GM21737 (cell line): ENCODE measurements around the gene PSMD6.

Experiments used
- ATAC-seq: cut with Tn5 transposase; IDR thresholded peaks from one replicate; pipeline ENCODE4 v1.9.1; 2021; ENCODE audit warnings: mild to moderate bottlenecking, moderate library complexity; ENCODE audit not compliant: unreplicated experiment

Gene PSMD6

DNA sequence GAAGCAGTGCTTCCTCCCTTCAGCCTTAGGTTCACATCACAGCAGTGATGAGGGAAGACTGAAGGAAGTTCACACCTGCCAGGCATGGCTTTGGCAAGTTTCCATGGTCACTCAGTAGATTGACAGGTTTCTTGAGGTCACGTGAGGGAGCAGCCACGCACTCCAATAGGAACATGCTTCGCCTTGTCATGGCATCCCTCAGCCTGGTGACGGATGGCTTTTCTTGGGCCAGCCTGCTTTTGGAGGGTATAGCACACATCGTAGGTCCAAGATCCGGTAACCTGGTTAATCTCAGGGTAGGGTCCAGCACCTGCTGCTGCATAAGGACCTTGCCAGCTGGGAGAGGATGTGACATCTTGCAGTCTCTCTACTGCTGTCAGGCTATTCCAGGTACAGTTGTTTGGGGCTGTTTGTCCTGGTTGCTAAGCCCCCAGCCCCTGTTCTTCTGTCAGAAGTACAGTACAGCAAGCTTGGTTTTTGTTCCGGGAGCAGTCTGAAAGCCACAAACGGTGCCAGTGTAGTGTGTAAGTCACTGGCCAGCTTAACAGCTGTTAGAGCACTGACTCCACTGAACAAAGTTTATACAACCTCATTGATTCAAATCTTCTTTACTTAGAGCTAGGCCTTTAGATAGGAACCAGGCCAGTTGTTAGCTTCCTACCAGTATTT lies 42.3 kb downstream of the PSMD6 start:
- ATAC-seq, result no peak

DNA sequence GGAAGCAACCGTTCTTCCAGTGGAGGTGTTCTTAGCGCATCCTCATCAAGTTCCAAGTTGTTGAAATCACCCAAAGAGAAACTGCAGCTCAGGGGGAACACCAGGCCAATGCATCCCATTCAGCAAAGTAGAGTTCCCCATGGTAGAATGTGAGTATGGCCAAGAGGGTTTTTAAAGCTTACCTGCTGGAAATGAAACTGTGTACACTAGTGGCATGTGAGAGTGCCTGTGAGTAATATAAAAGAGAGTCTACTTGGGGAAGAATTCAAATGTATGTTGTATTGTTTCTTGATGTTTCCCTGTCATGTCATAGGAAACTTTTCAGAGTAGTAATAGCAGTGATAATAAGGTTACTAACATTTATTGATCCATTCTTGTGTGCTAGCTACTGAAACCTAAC lies 43.3 kb downstream of the PSMD6 start:
- no peak for ATAC-seq

DNA sequence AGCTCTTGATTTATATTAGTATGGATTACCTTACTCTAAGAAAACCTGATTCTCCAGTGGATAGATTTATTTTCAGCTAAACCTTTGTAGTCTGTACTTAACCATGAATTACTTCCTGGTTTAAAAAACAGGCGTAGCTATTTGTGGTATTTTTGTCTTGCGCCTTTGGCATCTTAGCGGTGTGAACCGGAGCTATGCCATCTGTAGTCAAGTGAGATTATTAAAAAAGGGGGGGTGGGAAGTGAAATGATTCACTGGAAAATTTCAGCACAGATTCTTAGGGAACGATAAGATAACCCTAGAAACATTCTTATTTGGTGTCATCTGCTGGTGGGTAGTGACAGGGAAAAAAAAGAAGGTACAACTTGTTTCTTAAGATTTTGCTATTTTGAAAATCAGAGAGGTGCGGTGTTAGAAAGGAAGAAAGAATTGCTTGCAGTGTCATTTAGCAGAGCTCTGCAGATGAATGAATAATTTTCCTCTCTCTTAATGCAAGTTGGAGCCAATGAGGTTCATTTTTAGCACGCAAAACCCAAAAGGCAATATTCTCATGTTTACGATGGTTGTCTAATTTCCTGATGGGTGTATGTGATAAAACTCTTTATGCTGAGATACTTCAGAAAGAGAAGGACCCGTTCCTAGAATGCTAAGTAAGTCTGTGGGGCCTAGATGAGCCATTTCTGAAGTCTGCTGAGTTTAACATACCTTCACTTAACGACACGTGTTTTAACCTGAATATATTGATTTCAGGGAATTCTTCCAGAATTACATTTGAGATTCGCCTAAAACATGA lies 44.0 kb downstream of the PSMD6 start:
- no peak for ATAC-seq

DNA sequence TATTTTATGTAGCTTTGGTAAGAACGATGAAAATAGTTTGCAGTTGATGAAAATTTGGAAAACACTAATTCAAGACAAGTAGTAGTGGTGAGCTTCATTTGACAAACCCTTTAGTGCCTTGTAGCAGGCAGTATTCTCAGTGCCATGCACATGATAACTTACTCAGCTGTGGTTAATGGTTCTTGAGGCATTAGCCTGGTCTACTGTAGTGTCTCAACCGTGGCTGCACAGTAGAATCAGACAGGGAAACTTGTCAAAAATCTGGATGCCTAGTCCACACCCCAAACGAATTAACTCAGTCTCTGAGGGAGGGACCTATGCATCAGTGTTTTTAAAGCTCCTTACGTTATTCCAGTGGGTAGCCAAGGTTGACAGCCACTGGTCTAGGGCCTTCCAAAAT lies 45.4 kb downstream of the PSMD6 start:
- no peak for ATAC-seq

DNA sequence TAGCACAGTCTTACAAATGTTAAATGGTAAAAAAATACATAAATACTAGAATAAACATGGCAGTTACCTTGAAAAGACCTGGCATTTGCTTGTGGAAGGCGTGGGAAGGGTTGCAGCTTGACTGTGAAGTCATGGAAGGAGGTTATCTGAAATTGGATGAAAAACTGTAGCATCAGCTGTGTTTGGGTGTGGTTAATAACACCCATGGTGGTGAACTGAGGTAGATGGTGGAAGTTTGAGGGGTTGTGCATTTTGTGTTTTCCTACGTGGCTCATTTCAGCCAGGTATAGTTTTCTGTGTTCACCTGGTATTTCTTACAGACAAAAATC lies 46.5 kb downstream of the PSMD6 start:
- ATAC-seq, result no peak

DNA sequence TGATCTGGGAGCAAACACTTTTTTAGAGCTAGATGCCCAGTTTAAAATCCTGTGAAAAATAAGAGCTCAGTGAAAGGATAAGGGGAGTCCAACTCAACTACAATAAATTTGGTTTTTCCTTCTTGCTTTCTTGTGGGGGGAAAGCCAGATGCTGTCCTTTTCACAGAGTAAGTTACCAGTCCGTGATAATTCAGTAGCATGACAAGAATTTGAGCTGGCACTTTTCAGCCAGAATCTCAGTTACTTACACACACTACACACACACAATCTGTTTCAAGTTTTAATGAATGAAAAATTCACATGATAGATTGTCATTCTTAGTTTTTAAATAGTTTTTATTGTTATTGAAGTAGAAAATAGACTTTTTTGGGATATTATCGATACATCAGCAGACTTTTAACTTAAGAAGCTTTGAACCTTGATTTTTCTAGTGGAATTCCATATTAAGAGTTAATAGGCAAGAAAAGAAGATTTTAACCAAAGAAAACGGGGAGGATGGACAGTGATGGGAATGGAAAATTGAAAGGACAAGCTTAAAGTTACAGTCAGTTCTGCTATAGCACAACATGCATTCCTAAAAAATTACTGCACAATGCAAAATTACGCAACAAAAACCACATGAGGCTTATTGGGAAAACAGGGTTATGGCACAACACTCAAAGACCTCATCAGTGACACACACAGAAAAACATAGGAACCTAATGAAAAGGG lies 47.0 kb downstream of the PSMD6 start:
- no peak for ATAC-seq

DNA sequence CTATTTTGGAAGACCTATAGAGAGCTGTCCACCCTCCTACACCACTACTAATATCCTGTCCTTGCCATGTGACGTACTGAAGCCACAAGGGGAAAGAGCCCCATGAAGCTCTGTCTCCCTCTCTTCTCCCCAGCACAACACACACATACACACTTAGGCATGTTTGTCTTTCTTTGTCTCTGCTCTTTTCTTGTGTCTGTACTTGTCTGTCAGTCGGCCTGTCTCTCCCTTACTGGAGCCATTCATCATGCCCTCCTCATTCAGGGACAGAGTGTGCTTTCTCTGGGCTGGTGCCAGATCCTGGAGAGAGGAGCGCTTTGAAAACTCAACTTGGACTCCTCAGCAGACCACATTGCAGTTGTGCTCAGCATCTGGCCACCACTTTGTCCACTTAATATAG lies 47.6 kb downstream of the PSMD6 start:
- ATAC-seq, result no peak

DNA sequence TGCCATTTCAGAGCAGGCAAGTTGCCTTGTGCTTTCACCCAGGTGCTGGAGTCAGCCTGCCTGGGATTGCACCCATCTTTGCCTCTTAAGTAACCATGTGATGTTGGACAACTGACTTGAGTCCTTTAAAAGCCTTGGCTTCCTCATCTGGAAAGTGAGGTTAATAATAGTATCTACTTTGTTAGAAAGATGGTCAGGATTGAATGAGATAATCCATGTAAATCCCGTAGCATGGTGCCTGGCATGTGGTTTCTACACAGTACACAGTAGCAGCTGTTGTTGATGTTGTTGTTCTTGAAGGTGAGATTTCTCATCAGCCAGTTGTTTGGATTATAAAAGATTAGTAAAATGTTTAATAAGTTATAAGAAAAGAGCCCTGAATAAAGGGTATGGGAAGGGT lies 48.8 kb downstream of the PSMD6 start:
- ATAC-seq, result no peak

DNA sequence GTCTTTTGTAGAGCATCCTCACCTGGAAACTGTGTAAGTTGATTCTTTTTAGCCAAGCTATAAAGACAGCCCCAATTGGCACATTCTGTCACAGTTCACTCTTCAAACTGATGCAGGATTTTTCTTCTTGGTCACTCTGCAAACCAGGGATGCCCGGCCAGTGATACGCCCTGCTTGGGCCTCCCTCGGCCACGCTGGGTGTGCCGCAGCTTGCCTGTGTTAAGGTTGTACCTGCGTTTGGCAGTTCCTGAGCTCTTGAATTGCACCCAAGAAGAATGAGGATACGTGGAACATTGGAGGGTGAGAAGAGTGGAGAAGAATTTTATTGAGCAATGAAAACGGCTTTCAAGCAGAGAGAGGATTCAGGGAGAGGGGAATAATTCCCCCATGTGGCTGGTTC lies 49.9 kb downstream of the PSMD6 start:
- ATAC-seq, result no peak

DNA sequence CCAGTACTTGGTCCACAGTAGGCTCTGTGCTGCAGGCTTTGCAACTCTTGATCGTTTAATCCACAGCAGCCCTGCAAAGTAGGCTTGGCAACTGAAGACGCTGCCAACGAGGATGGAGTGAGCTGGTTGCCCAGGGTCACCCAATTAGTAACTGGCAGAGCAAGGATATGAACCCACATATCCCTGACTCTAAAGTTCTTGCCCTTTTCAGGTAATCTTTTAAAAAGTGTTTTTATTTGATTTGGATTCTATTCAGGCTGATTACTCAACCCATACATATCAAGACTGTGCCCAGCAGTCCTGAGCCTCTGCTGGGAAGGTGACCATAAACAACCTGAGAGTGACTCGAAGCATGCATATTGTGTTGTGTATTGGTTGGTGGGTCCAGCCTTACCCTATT lies 50.3 kb downstream of the PSMD6 start:
- no peak for ATAC-seq

DNA sequence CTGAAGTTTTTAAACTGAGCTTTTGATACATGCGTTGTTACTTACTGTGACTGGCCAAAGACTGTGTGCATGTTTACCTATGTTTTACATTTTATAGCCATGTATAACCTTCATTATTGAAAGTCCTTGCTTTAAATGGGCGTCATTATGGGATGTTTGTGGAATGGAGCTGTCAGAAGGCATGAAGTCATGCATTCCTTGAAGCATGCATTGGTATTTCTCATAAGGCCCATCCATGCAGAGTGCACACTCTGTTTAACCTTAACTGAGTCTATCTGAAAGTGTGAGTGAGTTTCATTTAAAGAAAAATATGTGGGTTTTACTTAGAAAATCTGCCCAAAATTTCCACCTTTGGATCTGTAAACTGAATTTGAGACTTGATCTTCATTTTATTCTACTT lies 51.1 kb downstream of the PSMD6 start:
- no peak for ATAC-seq

DNA sequence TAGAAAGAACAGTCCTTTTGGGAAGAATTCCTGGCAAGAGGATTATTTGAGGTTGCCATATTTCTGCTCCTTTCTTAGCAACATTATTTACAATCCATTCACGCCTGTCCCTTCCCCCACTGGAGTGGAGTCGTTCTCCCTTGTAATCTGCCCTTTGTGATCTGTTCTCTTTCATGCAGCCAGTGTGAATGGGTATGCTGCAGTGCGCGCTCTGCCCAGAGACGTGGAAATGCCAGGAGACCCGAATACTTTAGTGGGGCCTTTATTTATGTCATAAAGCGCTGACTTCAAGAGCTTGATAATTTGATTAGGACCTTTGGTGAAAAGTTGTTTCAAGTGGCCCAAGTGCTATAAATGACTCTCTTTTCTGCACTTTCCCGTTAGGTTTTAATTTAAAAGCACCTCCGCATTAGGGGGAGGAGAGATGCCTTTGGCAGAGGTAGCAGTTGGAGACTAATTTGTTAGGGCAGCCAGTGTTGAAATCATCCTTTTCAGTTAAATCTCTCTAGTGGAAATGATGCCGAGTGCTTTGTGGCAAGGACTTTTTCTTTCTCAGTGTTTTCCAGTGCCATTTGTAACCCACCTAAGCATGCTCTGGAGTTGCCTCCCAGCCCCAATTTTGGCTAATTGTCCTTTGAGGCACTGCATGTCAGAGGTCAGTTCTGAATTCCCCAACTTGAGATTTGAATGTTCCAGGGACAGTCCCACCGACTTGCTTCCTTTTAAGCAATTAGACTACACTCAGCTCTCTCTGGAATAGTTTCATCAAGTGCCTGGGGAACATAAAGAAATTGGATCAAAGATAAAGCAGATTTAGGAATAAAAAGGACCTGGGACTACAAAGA lies 52.4 kb downstream of the PSMD6 start:
- no peak for ATAC-seq

DNA sequence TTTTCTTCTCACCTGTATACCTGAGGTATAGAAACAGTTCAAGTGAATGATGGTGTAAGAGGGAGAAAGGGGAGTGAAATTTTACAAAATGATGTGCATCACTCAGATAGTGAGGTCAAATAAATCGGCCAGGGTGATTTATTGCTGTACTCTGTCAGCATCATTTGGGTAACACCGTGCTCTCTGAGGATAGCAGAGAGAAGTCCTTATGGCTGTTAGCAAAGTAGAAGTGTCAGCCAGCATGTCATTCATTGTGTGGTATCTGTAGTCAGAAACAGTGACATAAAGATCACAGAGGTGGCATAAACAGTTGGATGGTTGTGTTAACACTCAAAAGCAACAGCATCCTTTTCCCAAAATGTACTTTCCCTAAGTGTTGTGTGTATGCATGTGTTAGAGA lies 53.4 kb downstream of the PSMD6 start:
- ATAC-seq, result no peak

DNA sequence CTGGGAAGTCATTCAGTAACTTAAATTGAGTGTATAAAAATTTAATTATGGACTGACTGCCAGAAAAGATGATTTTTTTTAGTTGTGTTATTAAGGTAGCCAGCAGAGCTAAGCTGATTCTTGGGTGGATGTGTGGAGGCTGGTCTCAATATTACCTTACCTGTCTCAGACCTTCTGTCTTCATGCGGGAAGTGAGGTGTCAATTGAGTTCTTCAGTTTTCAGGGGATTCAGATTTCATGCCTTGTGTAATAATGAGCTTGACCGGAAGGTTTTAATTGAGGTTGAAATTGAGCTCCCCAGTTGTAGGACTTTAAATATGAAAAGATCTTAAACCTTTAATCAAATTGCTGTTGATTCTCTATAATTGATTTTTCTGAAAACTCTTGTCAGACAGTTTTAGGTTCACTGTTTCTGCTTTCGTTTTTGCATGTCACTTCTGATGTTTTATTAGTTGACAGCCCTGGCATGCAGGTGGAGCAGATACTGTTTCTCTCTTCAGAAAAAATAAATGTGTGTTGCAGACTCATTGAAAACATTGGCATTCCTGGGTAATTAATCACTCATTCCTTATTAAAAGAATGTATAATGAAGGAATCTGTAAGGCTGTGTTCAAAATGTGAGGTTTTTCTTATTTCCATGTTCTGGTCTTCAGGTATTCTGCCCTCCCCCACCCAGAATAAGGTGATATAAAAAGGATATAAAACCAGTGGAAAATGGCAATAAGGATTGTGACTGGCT lies 54.5 kb downstream of the PSMD6 start:
- peak; percentile 32 for ATAC-seq

DNA sequence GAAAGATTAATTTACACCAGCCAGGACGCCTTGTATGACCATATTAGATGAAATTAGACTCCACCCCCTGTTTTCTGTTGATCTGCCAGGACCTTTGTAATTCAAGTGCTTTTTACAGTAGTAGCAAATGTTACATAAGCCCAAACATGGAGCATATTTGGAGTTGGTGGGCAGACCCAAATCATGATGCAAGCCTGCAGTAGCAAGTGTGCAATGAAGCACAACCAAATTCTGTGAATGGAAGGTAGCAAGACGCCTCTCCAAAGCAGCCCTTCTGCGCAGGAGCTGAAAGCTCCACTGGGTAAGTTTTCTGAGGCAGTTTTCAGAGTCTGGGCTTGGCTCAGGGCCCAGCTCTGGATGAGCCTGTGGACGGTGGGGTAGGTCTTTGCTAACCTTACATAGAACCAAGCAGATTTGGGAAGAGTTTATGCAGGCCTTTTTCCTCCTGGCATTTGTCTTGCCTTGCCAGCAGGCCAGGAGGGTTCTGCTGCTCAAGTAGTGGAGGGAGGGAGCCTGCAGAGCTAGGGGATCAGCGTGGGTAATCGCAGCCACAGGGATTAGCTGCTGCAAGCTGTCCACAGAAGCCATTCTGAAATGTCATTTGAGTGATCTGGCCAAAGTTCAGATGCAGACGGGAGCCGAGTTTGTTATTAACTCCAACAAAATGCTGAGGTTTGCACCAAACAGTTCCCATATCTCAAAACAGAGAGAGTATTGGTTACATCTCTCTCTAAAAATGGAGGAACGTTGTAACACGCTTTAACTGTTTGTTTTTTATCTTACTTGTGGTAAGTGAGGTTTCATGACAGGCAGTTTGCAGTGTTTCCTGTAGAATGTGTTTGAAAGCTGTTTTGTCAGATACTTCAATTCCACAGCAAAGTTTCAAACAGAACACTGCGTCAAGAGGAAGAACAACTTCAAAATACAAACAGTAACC lies 55.4 kb downstream of the PSMD6 start:
- ATAC-seq, result peak; percentile 52

DNA sequence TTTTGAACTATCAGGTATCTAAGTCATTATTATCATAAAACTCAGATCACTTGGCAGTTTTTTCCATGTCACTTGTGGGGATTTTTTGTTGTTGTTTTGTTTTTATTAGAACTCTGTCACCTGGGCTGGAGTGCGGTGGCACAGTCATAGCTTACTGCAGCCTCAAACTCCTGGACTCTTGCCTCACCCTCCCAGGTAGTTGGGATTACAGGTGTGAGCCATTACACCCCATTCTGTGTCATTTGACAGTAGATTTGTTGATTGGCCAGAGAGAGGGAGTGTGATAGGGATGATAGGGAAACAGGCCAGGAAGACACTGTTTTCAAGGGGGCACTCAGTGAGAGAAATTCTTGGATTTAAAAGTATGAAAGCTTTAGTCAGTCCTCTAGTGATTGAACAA lies 56.4 kb downstream of the PSMD6 start:
- ATAC-seq, result no peak

DNA sequence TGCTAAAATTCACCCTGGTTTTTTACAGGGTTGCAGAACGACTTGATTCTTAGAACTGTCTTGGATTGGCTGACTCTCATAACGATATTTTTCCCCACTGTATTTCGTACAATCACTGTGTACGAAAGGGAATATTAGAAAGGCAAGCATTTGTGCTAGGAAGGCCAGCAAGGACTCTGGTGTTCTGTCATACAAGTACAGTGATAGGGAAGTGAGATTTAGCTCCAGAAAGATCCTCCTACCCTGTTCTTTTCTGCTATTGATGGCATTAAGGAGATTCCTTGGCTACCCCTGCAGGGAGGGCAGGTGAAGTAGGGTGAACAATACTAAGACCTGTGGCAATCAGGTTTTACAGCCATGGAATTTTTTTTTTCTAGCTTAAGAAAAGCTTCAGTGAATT lies 57.3 kb downstream of the PSMD6 start:
- no peak for ATAC-seq

DNA sequence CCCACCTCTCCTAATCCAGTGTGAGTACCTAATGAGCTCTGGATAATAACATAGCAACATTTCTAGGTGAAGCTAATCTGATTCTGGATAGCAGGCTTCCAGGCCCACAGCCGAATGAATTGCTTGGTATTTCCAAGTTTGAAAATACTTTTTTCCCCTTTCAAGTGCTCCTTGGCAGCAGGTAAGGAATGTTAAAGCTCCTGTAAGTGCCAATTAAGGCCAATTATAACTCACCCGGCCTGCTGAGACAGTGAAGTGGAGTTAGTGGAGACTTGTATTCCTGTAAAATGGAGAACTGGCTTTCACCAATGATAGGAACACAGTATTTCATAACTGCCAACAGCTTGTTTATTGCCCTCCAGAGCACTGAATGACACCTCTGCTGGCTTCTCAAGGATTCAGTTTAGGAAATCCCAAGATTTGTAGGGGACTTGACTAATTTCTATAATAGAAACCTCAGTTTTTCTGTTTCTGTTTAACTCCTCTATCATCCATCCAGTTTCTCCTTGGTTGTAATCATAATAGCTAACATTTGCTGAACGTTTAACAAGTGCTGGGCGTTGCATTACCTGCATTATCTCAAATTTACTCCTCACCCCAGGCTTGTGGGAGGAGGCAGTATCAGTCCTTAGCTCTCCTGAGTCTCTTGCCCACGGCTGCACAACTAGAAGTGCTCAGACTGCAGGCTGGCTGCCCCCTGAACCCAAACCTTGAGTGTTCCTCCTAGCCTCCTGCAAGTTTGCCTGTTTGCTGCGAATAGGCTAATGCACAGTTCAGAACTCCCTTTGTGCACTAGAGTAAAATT lies 58.4 kb downstream of the PSMD6 start:
- no peak for ATAC-seq

DNA sequence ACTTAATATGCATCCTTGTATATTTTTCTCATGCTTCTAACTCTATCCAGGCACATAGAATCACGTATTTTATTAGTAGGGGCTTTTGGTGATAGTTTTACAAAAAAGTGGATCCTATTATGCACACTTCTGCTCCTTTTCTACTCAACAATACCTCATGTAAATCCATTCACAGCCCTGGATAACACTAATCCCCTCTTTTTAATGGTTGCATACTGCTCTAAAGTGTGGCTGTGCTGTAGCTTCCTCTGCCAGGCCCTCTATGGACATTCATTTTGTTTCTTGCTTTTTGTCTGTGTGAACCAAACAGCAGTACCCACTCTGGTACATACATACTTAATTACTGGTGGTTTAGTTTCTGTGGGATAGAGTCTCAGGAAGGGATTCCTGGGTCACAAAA lies 59.8 kb downstream of the PSMD6 start:
- no peak for ATAC-seq
